SK-N-SH (cell line): Measurements from ENCODE around the gene F5. TPM values are rescaled to one million over a fixed set of nuclear protein-coding genes. Genes with fewer than 3 reads are reported as not detected.

ENCODE experiments used
- CTCF ChIA-PET: fragments of 300-600, 350-600 bp; formaldehyde crosslinking; extraction: SDS; loops from one replicate; lab custom pipeline; 2021; lab: Yijun Ruan, JAX
- POLR2A ChIA-PET: fragments of 350-600 bp; sonication (Branson Sonifier 250); formaldehyde crosslinking; extraction: SDS; loops from one replicate; lab custom pipeline; 2020; ENCODE audit warnings: antibody characterized with exemption, inconsistent platforms; lab: Yijun Ruan, JAX
- DNase-seq: peaks from one replicate; pipeline ENCODE4 v3.0.0; 2012
- H2AFZ ChIP-seq: fragments of 200-600 bp; sonication (generic); 2 replicates; pipeline ENCODE4 v1.8.1; 2016; ENCODE audit warnings: antibody characterized with exemption, mild to moderate bottlenecking, low read depth
- H3F3A ChIP-seq: fragments of 200-600 bp; sonication (generic); replicated peaks from 2 replicates; pipeline ENCODE3; 2016; ENCODE audit warnings: antibody characterized with exemption, mild to moderate bottlenecking; ENCODE audit not compliant: insufficient read depth
- H3K27ac ChIP-seq, 2 experiments: fragments of 200-500 bp in 1 of 2; fragments of 200-600 bp in 1 of 2; sonication (Bioruptor generic) in 1 of 2; sonication (generic), shearing (Covaris generic) in 1 of 2; 2 replicates each; pipeline versions ENCODE4 v1.5.1 to v1.6.1; 2014 to 2016; ENCODE audit warnings: low read depth in 2 of 2, inconsistent platforms in 1 of 2, low read length in 1 of 2, mild to moderate bottlenecking in 1 of 2, mixed read lengths in 1 of 2
- H3K27me3 ChIP-seq: fragments of 200-600 bp; sonication (generic), shearing (Covaris generic); 2 replicates; pipeline ENCODE4 v1.6.1; 2016; ENCODE audit warnings: mixed run types; ENCODE audit not compliant: insufficient read depth
- H3K36me3 ChIP-seq, 2 experiments: fragments of 200-500 bp in 1 of 2; fragments of 200-600 bp in 1 of 2; sonication (Bioruptor generic) in 1 of 2; sonication (generic) in 1 of 2; replicated peaks in 1 of 2; 2 replicates each; pipeline versions ENCODE3 to v1.5.1; 2014 to 2016; ENCODE audit warnings: low read length in 1 of 2, mild to moderate bottlenecking in 1 of 2; ENCODE audit not compliant: insufficient read depth in 2 of 2, control insufficient read depth in 1 of 2
- H3K4me1 ChIP-seq, 2 experiments: fragments of 200-500 bp in 1 of 2; fragments of 200-600 bp in 1 of 2; sonication (Bioruptor generic) in 1 of 2; sonication (generic), shearing (Covaris generic) in 1 of 2; 2 replicates each; pipeline versions ENCODE4 v1.5.1 to v1.6.1; 2014 to 2016; ENCODE audit warnings: low read depth in 1 of 2, low read length in 1 of 2, mixed run types in 1 of 2; ENCODE audit not compliant: insufficient read depth in 2 of 2, control insufficient read depth in 1 of 2
- H3K4me2 ChIP-seq: fragments of 200-600 bp; sonication (generic), shearing (Covaris generic); 2 replicates; pipeline ENCODE4 v1.6.1; 2017; ENCODE audit warnings: mixed run types
- H3K4me3 ChIP-seq, 2 experiments: fragments of 200-500 bp in 1 of 2; fragments of 200-600 bp in 1 of 2; sonication (Bioruptor generic) in 1 of 2; sonication (generic), shearing (Covaris generic) in 1 of 2; 2 replicates each; pipeline versions ENCODE4 v1.5.1 to v1.8.1; 2014 to 2016; ENCODE audit warnings: low read depth in 2 of 2, inconsistent platforms in 1 of 2, low read length in 1 of 2, mild to moderate bottlenecking in 1 of 2, mixed read lengths in 1 of 2, moderate library complexity in 1 of 2
- H3K79me2 ChIP-seq: fragments of 200-600 bp; sonication (generic); 2 replicates; pipeline ENCODE4 v1.8.1; 2017; ENCODE audit warnings: mild to moderate bottlenecking; ENCODE audit not compliant: insufficient read depth
- H3K9ac ChIP-seq: fragments of 200-600 bp; sonication (generic); 2 replicates; pipeline ENCODE4 v1.6.1; 2017; ENCODE audit warnings: mixed run types
- H3K9me2 ChIP-seq: fragments of 200-600 bp; sonication (generic); 2 replicates; pipeline ENCODE4 v1.6.1; 2017; ENCODE audit warnings: mixed run types
- H3K9me3 ChIP-seq: fragments of 200-600 bp; sonication (generic); 2 replicates; pipeline ENCODE4 v1.6.1; 2017; ENCODE audit warnings: mixed run types, mild to moderate bottlenecking, moderate library complexity
- H4K20me1 ChIP-seq: fragments of 200-600 bp; sonication (generic); 2 replicates; pipeline ENCODE4 v1.6.1; 2017; ENCODE audit warnings: mild to moderate bottlenecking, mixed run types; ENCODE audit not compliant: insufficient read depth
- CTCF ChIP-seq: fragments of 200-600 bp; sonication (generic); IDR thresholded peaks from 2 replicates; pipeline ENCODE4 v1.6.1; 2017; ENCODE audit warnings: antibody characterized with exemption, mild to moderate bottlenecking, moderate library complexity
- FOXM1 ChIP-seq: IDR thresholded peaks from 2 replicates; pipeline ENCODE4 v1.4.0; 2012; ENCODE audit warnings: low read depth, mild to moderate bottlenecking
- GATA2 ChIP-seq: sonication (generic); formaldehyde crosslinking; IDR thresholded peaks from 2 replicates; pipeline ENCODE4 v1.5.0; 2020; ENCODE audit warnings: mild to moderate bottlenecking, missing genetic modification reagents
- IRF3 ChIP-seq: fragments of 150-350 bp; IDR thresholded peaks from 2 replicates; pipeline ENCODE4 v1.6.1; 2016; ENCODE audit warnings: mild to moderate bottlenecking, low read depth, low read length
- MXI1 ChIP-seq: IDR thresholded peaks from 2 replicates; pipeline ENCODE4 v1.6.1; 2012; ENCODE audit warnings: mild to moderate bottlenecking, low read depth, low read length, improper control_type of control experiment
- NFIC ChIP-seq: IDR thresholded peaks from 2 replicates; pipeline ENCODE4 v1.4.0; 2012; ENCODE audit warnings: borderline replicate concordance
- POLR2AphosphoS5 ChIP-seq: IDR thresholded peaks from 2 replicates; pipeline ENCODE4 v1.6.1; 2012; ENCODE audit warnings: low read depth, low read length
- RAD21 ChIP-seq: IDR thresholded peaks from 2 replicates; pipeline ENCODE4 v1.6.1; 2012; ENCODE audit warnings: mild to moderate bottlenecking, low read length
- RCOR1 ChIP-seq: fragments of 150-350 bp; IDR thresholded peaks from 2 replicates; pipeline ENCODE4 v1.6.1; 2017; ENCODE audit warnings: antibody characterized with exemption, low read length
- RFX5 ChIP-seq: IDR thresholded peaks from 2 replicates; pipeline ENCODE4 v1.6.1; 2012; ENCODE audit warnings: mild to moderate bottlenecking, improper control_type of control experiment, low read length
- SIN3A ChIP-seq: IDR thresholded peaks from 2 replicates; pipeline ENCODE4 v1.6.1; 2012; ENCODE audit warnings: low read depth, mild to moderate bottlenecking, low read length, moderate library complexity, borderline replicate concordance
- TCF12 ChIP-seq: IDR thresholded peaks from 2 replicates; pipeline ENCODE4 v1.4.0; 2012
- TEAD4 ChIP-seq: IDR thresholded peaks from 2 replicates; pipeline ENCODE4 v1.4.0; 2012; ENCODE audit warnings: mild to moderate bottlenecking, borderline replicate concordance; ENCODE audit not compliant: insufficient read depth
- USF1 ChIP-seq: IDR thresholded peaks from 2 replicates; pipeline ENCODE4 v1.4.0; 2012; ENCODE audit warnings: low read depth, borderline replicate concordance
- USF2 ChIP-seq: fragments of 150-350 bp; IDR thresholded peaks from 2 replicates; pipeline ENCODE4 v1.6.1; 2017; ENCODE audit warnings: antibody characterized with exemption, low read length, low read depth, borderline replicate concordance
- YY1 ChIP-seq: IDR thresholded peaks from 2 replicates; pipeline ENCODE4 v1.4.0; 2012; ENCODE audit warnings: low read depth, mild to moderate bottlenecking
- WGBS: methylation state at CpG from one replicate; pipeline ENCODE4 v1.1.6; 2017; ENCODE audit warnings: low lambda C conversion rate; 5-methylcytosine and 5-hydroxymethylcytosine counted together
- polyA plus RNA-seq, 3 experiments: library from polyadenylated mRNA; depleted of rRNA; stranded (reverse); fragments of >200 nt; gene quantifications; 2 replicates each; pipeline ENCODE4 v1.2.3, GENCODE V29; 2012

F5 gene
- polyA plus RNA-seq, 1 of the 3 experiments (the other 2 are of a cell fraction) = under 0.01 TPM

- Histone ChIP-seq H3K9me3 (no peaks in the 10 kb centered on the region), H3K36me3 (no peaks in the 10 kb centered on the region), H3K4me2 (no peak overlapping the region), H3K27me3 (no peaks in the 10 kb centered on the region), H3K79me2 (no peaks in the 10 kb centered on the region), H4K20me1 (no peaks in the 10 kb centered on the region), H2AFZ (no peak overlapping the region), H3K27ac (no peak overlapping the region), H3K4me1 (no peaks in the 10 kb centered on the region; a peak in 1 of 4 replicates), H3K4me3 (no peak overlapping the region), H3K9me2 (no peaks in the 10 kb centered on the region), H3F3A (no peaks in the 10 kb centered on the region), H3K9ac (no peak overlapping the region)
- DNase-seq = no peak
- ChIA-PET POLR2A (no interaction called here), CTCF (no interaction called here)
- no peak for TF ChIP-seq MXI1
- TF ChIP-seq TCF12 = no peak
- TF ChIP-seq RAD21 = no peak
- TF ChIP-seq POLR2AphosphoS5 = no peak
- TF ChIP-seq IRF3 = no peak
- TF ChIP-seq NFIC = no peak
- TF ChIP-seq USF1 = no peak
- TF ChIP-seq TEAD4 = no peak
Observed at GRCh38 chr1:169499807-169500206, 86.5 kb downstream of the F5 start.

- TF ChIP-seq SIN3A (no peak), CTCF (no peak), RAD21 (no peak), USF2 (no peak), TEAD4 (no peak), RCOR1 (no peak), RFX5 (no peak), GATA2 (no peak), FOXM1 (no peak), YY1 (no peak)
- H3K27me3 ChIP-seq = no peaks in the 10 kb centered on the region
- H3K4me2 ChIP-seq = no peak overlapping the region
- H3K27ac ChIP-seq = no peak overlapping the region
- no peaks in the 10 kb centered on the region for H4K20me1 ChIP-seq
- no peaks in the 10 kb centered on the region for H3K36me3 ChIP-seq
- H3K79me2 ChIP-seq = no peaks in the 10 kb centered on the region
- H3K9ac ChIP-seq = no peak overlapping the region
- H2AFZ ChIP-seq = no peak overlapping the region
- 93% methylated on average over 2 of the region's 2 CpGs for WGBS
- H3K4me3 ChIP-seq = no peak overlapping the region
- H3K4me1 ChIP-seq = no peaks in the 10 kb centered on the region; a peak in 1 of 4 replicates
- POLR2A ChIA-PET = no interaction called here
- H3K9me2 ChIP-seq = no peaks in the 10 kb centered on the region
- CTCF ChIA-PET = interaction anchor here (1.3 kb wide), 1 partner anchor 49 kb away, joined by 3 read pairs; no protein-coding TSS in a partner anchor
- no peaks in the 10 kb centered on the region for H3F3A ChIP-seq
- H3K9me3 ChIP-seq = no peaks in the 10 kb centered on the region
- DNase-seq = no peak
Observed at GRCh38 chr1:169497317-169497716, 89.0 kb downstream of the F5 start.
